ENCODE results near the gene TCEANC2.
A peak's percentile ranks its signal among the peaks of the same experiment; 100 is the strongest.
"Not testable (repeated sequence)": the region's sequence is repeated elsewhere in the genome, so short reads cannot be mapped to it uniquely, and the experiment has no call there.

The TCEANC2 gene

DNA sequence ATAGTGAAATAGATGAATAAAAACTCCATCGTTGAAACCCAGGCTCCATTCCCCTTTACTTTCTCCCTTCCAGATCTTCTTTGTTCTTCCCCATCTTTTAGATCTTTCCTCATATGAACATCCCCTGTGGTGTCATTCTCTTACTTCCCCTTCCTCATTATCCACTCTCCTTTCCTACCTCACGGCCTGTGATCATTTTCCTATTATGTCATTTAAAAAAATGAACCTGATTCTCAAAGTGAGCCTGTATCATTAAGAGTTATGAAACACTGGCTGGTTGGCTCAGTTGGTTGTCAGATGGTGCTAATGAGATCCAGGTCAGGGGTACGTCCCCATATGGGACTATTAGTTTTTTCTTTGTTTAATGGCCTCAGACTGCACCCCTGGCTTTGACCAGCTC is 38.3 kb downstream of the TCEANC2 start:
- DNase-seq = no peak

DNA sequence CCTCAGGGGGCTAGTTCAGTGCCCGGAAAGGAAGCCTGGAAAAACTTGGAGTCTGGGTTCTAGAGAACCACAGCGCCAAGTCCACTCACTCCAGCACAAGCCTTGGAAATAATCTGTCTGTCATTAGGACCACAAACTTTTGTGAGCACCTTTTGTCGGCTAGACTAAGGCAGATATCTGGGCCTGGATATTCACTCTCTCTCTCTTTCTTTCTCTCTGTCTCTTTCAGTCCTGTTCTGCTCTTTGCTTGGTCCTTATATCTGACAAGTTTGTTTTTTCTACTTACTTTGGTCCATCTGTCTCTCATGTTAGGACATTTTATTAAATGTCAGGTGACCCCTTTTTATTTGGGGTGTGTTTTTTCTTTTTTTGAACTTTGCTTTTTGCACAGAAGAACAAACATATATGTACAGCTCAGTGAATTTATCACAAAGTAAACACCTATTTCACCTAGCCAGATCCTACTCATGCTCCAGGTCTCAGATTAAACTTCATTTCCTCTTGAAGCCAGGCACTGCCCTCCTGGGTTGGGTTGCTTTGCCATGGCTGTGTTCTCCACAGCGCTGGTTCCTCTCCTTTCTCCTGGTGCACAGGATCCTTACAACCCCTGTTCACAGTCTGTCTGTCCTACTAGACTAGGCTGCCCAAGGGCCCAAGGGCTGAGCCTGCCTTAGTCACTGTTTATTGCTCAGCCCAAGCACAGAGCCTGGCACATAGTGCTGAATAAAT is 40.8 kb downstream of the TCEANC2 start:
- no peak for DNase-seq

DNA sequence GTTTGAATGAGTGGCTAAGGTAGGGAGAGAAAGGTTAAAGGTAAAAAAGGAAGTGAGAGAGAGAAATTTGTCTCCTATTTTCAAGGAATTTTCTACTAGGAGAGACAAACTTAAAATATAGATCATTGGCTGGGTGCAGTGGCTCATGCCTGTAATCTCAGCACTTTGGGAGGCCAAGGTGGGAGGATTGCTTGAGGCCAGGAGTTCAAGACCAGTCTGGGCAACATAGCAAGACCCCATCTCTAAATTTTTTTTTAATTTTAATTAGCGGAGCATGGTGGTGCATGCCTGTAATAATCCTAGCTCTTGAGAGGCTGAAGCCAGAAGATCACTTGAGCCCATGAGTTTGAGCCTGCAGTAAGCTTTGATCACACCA is 41.3 kb downstream of the TCEANC2 start:
- DNase-seq = not testable (repeated sequence)

DNA sequence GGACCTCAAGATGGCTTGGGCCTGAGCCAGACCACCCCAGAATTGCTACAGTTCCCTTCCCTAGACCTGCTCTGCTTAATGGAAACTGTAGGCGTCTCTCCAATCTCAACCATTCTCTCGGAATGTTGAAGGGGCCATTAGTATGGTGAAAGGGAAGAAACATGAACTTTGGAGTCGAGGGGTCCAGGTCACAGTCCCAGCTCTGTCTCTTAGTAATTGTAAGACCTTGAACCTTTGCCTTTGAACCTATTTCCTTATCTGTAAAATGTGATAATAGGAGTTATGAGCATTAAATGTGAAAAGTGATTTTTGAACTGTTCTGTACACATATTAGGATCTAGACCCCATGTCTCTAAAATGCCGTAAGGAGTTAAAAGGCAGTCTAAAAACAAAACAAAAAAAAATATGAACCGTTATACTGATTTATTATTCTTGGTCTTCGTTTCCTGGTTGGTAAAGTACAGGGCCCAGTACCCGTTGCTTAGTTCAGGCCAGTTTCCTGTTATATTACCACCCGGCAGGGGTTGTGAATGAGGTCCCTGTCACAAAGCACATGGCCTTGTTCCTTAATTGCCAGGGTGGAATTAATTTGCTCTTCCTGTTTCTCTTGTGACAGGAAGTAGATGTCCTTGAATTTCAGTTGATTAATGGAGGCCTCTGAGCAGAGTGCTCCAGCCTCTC is 42.3 kb downstream of the TCEANC2 start:
- DNase-seq = no peak

DNA sequence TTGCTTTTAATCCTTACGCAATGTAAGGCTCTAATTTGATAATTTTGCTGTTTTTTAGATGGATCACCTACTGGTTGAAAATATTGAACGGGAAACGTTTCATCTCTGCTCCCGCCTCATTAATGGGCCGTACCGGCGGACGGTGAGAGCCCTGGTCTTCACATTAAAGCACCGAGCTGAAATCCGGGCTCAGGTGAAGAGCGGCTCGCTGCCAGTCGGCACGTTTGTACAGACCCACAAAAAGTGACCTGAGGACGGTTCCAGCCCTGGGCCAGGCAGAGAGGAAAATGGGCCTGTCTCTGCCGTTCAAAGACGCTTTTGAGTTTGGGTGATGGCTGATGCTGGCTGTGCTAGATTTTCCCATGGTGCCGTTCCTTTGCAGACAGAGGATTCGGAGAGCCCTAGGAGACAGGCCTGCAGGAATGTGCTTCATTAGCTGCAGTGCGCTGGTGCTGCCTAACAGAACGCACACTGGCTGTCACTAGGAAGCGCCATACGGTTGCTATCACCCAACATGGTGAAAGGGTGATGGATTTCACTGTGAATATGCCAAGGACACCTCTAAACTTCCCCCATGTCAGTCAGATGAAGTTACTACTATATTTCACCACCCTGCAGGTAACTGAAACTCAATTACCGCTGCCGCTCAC is 42.9 kb downstream of the TCEANC2 start:
- DNase-seq = no peak

DNA sequence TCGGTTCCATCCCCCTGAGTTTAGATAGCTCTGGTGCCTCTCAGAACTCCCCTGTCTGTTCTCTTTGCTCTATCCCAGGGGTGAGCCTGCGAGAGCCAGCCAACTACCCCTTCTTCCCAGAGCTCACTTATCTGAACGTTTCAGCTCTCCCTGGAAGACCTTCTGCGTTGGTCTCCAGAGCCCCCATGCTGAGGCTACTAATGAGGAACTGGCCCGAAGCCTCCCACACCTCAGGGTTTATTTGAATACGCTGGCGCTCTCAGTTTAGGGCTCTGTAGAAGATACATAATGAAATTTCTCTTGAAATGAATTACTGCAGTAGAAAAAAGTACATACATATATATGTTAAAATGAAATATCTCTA is 43.5 kb downstream of the TCEANC2 start:
- no peak for DNase-seq

DNA sequence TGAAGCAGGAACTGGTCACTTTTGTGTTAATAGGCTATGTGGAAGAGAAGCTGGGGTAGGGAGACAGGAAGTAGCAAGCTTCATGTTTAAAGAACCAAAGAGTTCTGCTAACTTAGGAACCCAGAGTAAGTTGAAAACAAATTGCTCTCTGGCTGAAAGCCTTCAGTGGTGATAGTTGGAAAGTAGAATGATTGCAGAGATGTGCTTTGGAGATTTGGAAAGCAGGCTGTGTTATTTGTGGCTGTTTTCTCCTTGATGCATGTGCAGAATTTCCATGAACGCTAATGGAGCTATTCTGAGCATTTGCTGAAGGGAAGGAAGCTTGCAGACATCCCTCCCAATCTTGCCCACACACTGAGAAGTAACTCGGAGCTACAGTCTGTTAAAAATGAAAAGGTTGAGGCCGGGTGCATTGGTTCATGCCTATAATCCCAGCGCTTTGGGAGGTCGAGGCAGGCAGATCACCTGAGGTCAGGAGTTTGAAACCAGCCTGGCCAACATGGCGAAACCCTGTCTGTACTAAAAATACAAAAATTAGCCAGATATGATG is 45.7 kb downstream of the TCEANC2 start:
- DNase-seq = no peak

DNA sequence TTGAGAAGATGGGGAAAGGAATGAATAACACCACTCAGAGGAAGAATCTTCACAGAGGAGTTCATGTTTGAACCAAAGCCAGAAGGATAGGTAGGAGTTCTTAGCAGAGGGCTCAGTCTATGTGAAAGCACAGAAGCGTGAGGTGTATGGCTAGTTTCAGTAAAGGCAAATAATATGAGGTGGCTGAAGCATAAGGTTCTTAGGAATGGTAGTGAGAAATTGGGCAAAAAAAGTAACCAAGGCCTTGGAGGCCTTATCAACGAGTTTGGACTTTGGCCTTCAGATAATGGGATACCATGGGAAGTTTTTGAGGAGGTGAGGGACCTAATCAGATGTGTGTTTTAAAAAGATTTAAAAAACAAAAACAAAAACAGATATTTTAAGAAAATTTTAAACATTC is 47.1 kb downstream of the TCEANC2 start:
- DNase-seq = no peak

DNA sequence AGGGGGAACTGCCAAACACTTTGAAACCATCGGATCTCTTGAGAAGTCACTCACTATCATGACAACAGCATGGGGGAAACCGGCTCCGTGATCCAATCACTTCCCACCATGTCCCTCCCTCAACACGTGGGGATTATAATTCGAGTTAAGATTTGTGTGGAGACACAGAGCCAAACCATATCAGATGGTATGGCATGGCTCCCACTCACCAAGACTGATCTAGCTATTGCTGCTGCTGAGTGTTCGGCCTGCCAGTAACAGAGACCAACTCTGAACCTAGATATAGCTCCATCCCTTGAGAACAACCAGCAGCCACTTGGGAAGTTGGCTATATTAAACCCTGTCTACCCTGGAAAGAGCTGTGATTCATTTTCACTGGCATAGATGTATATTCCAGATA is 50.0 kb downstream of the TCEANC2 start:
- no peak for DNase-seq

DNA sequence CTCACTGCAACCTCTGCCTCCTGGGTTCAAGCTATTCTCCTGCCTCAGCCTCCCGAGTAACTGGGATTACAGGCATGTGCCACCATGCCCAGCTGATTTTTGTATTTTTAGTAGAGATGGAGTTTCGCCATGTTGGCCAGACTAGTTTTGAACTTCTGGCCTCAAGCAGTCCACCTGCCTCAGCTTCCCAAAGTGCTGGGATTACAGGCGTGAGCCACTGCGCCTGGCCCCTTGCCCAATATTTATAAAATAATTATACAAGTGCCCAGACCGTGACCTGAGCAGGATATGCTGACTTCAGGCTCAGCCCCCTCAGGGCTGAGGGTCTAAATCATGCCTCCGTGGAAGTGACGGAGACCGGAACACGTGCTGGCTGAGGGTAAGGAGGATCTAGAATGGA is 51.2 kb downstream of the TCEANC2 start:
- not testable (repeated sequence) for DNase-seq

DNA sequence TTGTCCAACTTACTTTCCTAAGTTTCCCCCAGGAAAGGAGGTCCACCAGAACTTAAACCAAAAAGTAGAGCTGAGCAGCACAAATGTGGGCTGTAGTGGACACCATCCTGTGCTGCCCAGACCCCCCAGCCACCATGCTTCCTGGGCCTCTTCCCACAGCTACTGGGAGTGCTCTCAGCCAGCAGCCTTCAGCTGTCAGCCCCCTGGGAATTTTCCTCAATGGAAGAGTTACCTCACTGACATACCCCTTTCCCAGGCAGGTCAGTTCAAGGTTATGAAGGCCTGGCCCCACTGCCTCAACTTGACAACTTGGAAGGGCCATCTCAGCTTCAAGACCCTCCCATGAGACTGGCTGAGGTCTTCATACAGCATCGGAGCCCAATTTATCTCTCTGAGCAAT is 51.7 kb downstream of the TCEANC2 start:
- no peak for DNase-seq

DNA sequence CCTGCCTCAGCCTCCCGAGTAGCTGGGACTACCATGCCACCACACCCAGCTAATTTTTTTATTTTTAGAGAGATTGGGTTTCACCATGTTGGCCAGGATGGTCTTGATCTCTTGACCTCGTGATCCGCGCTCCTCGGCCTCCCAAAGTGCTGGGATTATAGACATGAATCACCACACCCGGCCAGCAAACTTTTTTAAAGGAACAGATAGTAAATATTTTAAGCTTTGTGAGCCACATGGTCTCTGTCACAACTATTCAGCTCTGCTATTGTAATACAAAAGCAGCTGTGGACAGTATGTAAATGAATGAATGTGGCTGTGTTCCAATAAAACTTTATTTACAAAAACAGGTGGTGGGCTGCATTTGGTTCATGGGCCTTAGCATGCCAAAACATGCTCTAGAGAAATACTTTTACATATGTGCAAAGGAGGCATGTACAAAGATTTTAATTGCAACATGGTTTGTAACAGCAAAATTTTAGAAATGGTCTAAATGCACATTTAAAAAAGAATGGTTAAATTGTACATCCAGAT is 52.4 kb downstream of the TCEANC2 start:
- DNase-seq = no peak

DNA sequence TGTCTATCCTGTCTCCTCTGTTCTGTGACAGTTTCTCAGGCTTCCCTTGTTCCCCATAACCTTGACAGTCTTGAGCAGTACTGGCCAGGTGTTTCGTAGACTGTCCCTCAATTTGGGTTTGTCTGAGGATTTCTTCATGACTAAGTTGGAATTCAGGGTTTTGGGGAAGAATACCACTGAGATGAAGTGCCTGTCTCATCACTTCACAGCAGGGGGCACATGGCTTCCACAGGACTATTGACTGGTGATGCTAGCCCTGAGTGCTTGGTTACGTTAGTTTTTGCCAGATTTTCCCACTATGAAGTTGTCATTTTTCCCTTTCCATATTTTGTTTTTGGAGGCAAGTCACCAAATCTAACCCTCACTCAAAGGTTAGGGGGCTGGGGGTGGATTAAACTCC is 53.7 kb downstream of the TCEANC2 start:
- DNase-seq = no peak

DNA sequence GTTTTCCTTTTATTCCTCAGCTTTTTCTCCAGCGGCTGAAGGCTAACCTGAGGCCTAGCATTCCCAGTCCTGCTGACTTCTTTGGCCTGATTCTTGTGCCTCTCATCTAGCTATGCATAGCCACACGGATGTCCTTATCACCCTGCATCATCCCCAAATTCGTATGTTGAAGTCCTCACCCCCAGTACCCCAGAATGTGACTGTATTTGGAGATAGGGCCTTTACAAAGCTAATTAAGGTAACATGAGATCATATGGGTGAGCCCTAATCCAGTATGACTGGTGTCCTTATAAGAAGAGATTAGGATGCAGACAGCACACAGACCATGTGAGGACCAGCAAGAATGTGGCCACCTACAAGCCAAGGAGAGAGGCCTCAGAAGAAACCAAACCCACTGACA is 54.7 kb downstream of the TCEANC2 start:
- DNase-seq = no peak

DNA sequence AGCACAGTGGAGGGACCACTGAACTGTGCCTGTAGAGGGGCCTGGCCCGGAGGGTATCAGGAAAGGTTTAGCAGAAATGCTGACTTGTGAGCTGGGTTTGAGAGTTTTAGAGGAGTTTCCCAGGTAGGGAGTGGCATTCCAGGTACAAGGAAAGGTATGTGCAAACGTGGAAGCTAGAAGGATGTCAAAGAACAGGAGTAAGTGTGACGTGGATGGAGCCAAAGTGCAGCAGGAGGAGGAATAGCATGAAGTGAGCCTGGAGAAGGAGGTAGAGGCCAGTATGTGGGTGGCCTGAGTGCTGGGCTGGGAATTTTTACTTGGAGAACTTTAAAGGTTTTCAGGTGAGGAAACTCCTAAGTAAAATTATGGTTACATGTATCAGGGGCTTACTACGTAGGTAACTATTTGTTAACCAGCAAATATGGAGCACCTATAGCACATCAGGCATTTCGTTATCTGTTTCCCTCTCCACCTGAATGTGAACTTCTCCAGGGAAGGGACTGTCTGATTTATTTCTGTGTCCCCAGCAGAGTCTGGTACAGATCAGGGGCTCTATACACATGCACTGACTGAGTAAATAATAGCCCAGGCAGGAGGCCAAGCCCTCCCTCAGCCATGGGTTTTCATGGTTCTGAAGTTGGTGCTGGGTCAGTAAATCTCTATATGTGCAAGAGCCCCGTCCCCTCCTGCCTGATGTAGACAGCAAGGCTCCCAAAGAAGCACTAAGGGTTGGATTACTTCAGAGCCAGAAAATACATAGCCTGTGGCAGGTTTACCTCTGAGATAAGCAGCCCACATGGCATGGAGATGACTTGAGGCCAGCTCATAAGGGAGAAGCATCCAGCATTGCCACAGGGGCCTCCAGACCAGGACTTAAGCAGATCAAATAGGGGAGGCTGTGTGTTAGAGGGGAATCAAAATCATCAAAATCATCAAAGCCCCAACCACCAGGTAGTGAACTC is 56.0 kb downstream of the TCEANC2 start:
- DNase-seq = no peak

DNA sequence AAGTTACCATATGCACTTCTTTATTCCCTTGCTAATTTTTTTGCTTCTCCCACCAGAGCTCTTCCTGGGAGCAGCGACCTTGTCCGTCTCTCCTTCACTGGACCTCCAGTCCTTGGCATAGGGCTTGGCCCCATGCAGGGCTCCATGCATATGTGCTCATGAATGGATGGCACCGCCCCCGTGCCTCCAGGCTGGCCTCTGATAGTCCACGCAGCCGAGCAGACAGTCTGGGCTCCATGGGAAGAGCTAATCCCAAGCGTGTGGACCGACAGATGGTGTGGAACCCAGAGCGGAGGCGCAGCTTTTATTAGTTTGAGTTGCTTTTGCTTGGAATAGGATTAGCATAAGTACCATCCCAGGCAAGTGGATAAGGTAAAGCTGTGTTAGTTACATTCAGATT is 57.6 kb downstream of the TCEANC2 start:
- DNase-seq = peak; percentile 37

DNA sequence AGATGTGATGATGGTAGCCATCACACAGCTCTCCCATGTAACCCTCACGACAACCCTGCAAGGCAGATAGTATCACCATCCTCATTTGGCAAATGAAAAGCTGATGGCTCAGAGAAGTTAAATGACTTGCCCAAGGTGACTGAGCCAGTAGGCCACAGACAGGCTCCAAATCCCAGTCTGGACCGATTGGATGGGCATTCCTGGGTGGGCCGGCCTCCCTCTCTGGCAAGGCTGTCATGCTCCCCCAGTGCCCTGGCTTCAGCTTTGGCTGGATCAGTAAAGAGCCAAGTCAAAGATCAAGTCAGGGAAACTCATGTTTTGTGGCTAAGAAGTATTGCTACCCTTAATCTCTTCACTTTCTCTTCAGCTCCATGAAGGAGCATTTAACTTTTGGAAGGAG is 58.2 kb downstream of the TCEANC2 start:
- no peak for DNase-seq

DNA sequence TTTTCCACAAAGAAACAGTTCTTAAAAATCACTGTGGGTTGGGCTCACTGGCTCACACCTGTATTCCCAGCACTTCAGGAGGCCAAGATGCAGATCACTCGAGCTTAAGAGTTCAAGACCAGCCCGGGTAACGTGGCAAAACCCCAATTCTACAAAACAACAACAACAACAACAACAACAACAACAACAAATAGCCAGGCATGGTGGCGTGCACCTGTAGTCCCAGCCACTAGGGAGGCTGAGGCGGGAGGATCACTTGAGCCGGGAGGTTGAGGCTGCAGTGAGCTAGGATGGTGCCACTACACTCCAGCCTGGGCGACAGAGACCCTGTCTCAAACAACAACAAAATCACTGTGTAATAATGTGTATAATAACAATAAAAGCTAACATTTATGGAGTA is 58.6 kb downstream of the TCEANC2 start:
- no peak for DNase-seq

DNA sequence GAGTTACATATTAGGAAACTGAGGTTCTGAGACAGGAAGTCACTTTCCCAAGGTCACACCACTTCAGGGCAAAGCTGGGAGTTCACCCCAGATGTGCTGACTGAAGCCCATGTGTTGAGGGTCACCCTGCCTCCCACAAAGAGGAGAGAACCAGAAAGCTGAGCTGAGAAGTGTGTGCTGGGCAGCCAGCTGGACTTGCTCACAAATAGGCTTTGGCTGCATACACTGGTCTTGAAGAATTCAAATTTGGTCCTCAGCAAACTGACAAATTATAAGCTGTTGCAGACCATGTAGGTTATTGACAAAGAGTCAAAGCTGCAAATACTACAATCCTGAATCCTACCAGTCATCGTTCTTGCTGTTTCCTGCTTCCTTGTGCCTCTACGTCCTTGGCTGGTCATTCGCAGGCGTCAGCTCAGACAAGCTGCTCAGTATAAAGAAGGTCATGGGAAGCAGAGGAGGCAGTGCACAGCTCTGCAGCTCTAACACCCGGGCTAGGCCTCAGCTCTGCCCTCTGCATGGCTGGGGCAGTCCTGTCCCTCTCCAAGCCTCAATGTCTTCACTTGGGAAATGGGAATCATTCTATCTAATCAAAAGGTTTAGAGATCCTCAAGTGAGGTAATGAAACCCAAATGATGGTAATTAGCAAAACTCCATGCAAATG is 59.4 kb downstream of the TCEANC2 start:
- no peak for DNase-seq

DNA sequence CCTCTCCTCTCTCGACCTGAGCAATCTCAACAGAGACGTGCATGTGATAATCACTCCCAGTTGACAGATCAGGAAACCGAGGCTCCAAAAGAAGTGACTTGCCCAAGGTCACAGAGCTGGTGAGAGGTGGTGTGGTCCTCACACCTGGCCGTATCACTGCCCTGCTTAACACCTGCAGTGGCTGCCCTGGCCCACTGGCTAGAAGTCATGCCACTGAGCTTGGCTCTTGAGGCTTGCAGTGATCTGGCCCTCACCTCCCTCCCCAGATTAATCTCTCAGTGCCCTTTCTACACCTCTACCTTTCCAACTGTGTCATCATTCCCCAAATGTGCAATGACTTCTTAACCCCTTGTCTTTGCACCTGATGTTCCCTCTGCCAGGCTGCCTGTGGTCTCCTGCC is 60.6 kb downstream of the TCEANC2 start:
- no peak for DNase-seq

DNA sequence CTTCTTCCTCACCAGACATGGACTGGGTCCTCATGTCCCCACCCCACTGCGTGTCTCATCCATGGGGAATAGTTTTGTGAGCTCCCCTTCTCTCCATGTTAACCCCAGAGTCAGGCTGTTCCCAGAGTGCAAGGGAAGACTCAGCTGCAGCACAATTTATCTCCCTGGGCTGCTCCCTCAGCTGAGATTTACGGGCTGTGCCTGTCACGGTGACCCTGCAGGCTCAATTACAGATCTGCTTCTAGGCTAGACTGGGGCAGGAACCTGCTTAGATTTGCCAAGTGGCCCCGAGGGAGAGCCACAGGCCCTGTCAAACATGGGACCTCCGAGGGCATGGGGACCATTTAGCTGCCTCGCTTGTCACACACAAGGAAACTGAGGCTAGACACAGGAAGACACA is 61.5 kb downstream of the TCEANC2 start:
- no peak for DNase-seq

DNA sequence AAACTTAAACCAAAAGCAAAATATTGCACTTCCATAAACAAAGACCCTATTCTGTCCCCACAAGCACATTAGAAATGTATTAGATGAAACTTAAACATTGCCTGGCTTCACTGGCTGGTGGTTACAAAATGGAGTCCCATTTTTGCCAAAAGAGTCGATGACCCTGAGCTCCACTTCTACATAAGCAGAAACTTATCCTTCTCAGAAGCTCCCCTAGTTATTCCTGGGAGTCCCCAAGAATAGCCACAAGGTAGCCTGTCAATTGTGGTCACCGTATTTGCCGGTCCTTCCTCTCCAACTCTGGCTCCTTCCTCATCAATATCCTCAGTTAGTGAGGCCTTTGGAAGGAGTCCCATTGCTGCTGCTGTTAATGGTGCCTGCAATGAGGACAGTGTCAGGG is 62.1 kb downstream of the TCEANC2 start:
- no peak for DNase-seq
